Neural progenitor cell (in vitro differentiated cells): ENCODE data around the gene RDM1.

Experiments
- CTCF ChIP-seq: fragments of 200-600 bp; sonication (generic); IDR thresholded peaks from 2 replicates; pipeline ENCODE4 v1.5.1; 2017; ENCODE audit warnings: antibody characterized with exemption, mild to moderate bottlenecking
- EZH2 ChIP-seq: fragments of 200-600 bp; sonication (generic); IDR thresholded peaks from 2 replicates; pipeline ENCODE4 v1.6.1; 2017; ENCODE audit warnings: antibody characterized with exemption, mild to moderate bottlenecking, moderate library complexity
- EZH2phosphoT487 ChIP-seq: fragments of 200-600 bp; sonication (generic); IDR thresholded peaks from 2 replicates; pipeline ENCODE4 v1.6.1; 2017; ENCODE audit warnings: antibody characterized with exemption

- TF ChIP-seq CTCF (no peak), EZH2 (no peak), EZH2phosphoT487 (no peak)
Measured at GRCh38 chr17:35978346-35978745, 47.8 kb upstream of the RDM1 start.
